Right ventricle myocardium superior (tissue), 1 donor: Measurements from ENCODE around the gene SLC25A43. TPM values are rescaled to one million over a fixed set of nuclear protein-coding genes. Genes with fewer than 3 reads are reported as not detected.
"Not testable (repeated sequence)": the region's sequence is repeated elsewhere in the genome, so short reads cannot be mapped to it uniquely, and the experiment has no call there.

Experiments used
- ATAC-seq: fragments of 200-7000 bp; cut with Tn5 transposase; one replicate; pipeline ENCODE4 v1.9.1; 2020; ENCODE audit warnings: mild to moderate bottlenecking; ENCODE audit not compliant: poor library complexity
- DNase-seq: peaks from one replicate; pipeline ENCODE4 v3.0.0-alpha.2; 2020
- intact Hi-C: fragments of 100-400 bp; cut with DNase I; formaldehyde crosslinking; loops from one replicate; pipeline ENCODE4 v1.11.2; 2022
- total RNA-seq: library from RNA; stranded (reverse); fragmentation: NEBNext Ultra II Directional; extraction: Animal tissue kit (Norgen Biotek cat#: 25700); gene quantifications from one replicate; pipeline ENCODE4 v1.2.1, GENCODE V29; 2021
- donor health status: DM: no; HTN: yes; CAD: no; lungs with severe emphysema.

SLC25A43 gene
- total RNA-seq, 1 donor from 2014 or later: 2.1 TPM

DNA sequence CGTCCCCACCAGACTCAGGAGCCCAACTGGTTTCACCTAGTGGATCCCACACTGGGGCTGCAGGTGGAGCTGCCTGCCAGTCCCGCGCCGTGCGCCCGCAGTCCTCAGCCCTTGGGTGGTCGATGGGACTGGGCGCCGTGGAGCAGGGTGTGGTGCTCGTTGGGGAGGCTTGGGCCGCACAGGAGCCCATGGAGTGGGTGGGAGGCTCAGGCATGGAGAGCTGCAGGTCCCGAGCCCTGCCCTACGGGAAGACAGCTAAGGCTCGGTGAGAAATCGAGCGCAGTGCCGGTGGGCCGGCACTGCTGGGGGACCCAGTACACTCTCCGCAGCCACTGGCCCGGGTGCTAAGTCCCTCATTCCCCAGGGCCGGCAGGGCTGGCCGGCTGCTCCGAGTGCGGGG is 88.6 kb downstream of the SLC25A43 start:
- DNase-seq, ATAC-seq, intact Hi-C loops: not testable (repeated sequence)

DNA sequence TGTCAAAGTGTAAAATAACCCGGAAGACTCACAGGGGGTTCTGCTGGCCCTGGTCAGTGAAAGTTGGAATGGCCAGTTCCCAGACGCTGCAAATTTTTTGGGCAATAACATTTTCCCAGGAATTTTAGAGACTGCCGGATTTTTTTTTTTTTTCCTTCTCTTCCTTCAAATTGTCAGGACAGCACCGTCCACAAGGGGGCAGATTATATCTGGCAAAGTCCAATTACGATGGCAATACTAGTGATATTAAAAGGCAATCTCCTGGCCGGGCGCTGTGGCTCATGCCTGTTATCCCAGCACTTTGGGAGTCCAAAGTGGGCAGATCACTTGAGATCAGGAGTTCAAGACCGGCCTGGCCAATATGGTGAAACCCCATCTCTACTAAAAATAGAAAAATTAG is 89.6 kb downstream of the SLC25A43 start:
- intact Hi-C loops: no loop called here
- DNase-seq: no peak
- no peak for ATAC-seq

DNA sequence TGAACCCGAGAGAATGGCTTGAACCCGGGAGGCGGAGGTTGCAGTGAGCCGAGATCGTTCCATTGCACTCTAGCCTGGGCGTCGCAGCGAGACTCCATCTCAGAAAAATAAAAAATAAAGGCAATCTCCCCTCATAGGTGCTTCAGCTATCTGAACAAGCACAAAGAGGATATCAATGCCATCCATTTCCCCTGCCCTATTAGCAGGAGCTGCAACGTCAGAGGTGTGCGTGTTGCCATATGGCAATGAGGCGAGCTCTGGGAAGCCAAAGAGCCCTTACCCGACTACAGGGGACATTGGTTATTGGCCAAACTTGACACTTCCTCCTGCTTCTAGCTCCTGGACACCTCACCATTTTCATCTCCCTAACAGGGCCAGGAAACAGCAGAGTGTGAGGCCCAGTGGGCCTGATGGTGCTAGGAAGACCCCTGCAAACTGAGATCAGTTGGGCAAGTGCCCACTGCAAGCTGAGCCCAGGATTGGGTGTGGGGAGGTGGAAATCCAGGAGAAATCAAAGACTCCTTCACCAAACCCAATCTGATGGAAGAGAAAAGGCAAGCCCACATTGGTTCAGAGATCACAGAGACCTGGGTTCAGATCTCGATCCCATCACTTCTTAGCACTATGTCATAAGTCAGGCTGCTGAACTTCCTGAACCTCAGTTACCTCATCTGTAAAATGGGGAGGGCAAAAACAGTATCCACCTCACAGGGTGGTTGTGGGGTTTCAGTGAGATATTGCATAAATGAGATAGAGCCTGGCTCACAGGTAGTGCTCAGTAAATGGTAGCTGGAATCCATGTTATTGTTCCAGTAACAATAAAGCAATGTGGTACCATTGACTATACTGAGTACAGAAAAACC is 90.3 kb downstream of the SLC25A43 start:
- ATAC-seq: no peak
- intact Hi-C loops: no loop called here
- DNase-seq: no peak

DNA sequence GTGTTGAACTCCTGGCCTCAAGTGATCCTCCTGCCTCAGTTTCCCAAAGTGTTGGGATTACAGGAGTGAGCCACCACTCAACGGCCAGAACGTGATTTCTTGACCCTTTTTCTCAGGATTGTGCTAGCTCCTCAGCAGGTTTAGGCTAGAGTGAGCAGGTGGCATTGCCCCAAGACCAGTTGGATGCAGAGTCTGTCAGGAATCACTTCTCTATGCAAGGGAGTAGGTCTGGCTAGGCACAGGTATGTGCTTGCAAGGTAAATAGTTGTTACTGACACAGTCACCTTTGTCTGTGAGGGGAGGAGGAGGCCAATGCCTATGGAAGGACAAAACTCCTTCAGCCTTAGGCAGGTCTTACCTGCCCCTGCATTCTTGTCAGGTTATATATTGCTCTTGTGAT is 93.3 kb downstream of the SLC25A43 start:
- intact Hi-C loops: no loop called here
- no peak for DNase-seq
- no peak for ATAC-seq

- DNase-seq, ATAC-seq, intact Hi-C loops: not testable (repeated sequence)
Observed at GRCh38 chrX:119493851-119494495, 94.8 kb downstream of the SLC25A43 start.

DNA sequence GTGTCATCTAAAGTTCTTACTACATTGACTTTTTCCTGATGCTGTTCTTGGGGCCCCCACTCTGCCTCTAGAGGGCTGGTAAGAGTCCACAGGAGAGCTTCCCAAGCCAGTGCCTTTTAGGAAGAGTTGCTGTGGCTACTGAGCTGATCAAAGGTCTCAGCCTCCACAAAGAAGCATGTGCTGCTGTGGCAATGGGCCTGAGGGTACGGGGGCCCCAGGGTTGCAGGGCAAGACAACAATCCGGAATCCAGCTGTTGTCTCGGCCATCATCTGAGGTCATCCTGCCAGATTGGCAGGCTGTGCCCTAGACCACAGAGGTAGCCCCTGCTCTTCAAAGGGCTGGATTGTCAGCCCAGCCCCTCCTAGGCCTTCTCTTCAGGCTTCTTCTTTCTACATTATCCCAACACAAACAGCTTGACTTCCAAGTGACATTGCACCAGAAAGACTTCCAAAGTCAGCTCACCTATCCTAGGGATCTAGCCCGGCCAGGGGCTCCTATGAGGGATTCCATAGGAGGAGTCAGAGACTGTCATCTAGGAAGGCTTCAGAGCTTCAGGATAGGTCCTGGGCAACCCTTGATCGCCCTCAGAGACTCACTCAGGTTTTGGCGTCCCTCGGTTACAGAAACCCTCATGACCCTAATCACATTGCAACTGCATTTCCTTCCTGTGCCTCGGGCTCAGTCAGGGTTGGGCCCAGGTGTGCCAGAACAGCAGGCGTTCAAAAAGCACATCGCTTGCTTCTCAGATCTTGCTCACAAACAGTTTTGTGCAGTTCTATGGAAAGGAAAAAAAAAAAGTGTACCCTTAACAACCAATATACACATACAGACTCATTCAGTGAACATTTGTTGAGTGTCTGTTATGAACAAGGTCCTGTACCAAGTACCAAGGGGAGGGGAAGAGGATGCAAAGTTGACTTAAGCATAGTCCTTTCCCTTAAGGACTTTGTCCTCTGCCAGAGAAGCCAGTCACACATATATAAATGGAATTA is 96.9 kb downstream of the SLC25A43 start:
- ATAC-seq: no peak
- intact Hi-C loops: no loop called here
- no peak for DNase-seq

- intact Hi-C loops: no loop called here
- DNase-seq (no peak), ATAC-seq (no peak)
Observed at GRCh38 chrX:119497185-119497584, 98.0 kb downstream of the SLC25A43 start.

DNA sequence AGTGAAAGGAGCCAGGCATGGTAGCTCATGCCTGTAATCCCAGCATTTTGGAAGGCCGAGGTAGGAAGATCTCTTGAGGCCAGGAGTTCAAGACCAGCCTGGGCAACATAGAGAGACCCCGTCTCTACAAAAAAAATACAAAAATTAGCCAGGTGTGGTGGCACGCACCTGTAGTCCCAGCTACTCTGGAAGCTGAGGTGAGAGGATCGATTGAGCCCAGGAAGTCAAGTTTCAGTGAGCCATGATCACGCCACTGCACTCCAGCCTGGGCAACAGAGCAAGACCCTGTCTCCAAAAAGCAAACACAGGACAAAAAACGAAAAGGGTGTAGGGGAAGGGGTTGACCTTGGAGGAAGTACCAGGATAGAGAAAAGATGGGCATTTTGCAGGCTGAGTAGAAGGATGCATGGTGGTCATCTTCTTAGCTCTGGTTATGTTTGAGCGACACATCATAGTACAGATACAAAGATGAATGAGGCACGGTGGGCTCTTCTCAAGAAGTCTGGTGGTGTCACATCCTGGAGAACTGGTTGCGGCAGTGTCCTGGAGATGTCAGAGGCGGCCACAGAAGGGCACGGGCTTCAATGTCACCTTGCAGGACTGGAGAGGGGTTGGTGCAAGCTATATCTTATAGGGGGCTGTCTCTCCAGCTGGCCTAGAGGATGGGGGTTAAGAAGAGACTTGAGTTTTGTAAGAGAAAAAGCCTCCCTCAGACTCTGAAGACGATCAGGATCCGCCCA is 101.1 kb downstream of the SLC25A43 start:
- intact Hi-C loops: no loop called here
- ATAC-seq (no peak), DNase-seq (no peak)

GRCh38 chrX:119501511-119502148 is 102.5 kb downstream of the SLC25A43 start:
- intact Hi-C loops: no loop called here
- DNase-seq (no peak), ATAC-seq (no peak)

- intact Hi-C loops: no loop called here
- ATAC-seq (no peak), DNase-seq (no peak)
Observed at GRCh38 chrX:119502727-119503483, 103.8 kb downstream of the SLC25A43 start.

DNA sequence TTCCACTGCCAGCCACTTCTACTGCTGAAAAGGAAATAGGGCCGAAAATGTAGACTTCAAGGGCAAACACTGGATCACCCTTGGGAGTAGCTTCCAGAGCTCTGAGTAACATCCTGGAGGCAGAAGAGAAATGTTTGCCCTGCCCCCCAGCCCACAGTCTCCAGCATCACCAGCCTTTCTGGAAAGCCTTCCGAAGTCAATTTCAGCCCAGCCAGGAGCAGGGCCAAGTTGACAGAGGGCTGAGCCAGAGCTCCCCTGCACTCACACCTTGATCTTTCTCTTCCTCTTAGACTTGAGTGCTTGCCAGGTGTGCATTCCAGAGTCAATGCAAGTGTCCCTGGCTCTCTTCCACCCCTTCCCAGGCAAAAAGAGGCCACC is 104.3 kb downstream of the SLC25A43 start:
- intact Hi-C loops: no loop called here
- DNase-seq: no peak
- no peak for ATAC-seq

Other genes with a start within 250 kb of the SLC25A43 start
- gene PGRMC1, start 163.1 kb upstream of the SLC25A43 start, total RNA-seq: 15.0 TPM
- 143 TPM for gene SLC25A5, start 69.1 kb downstream of the SLC25A43 start, total RNA-seq
- 12.7 TPM for gene STEEP1, start 166.1 kb downstream of the SLC25A43 start, total RNA-seq
- 58.5 TPM for gene UBE2A, start 175.2 kb downstream of the SLC25A43 start, total RNA-seq
- gene NKRF, start 207.1 kb downstream of the SLC25A43 start, total RNA-seq: 4.6 TPM